ENCODE measurements around the gene ZBTB44. TPM values are rescaled to one million over a fixed set of nuclear protein-coding genes. Genes with fewer than 3 reads are reported as not detected.
"Not testable (repeated sequence)": the region's sequence is repeated elsewhere in the genome, so short reads cannot be mapped to it uniquely, and the experiment has no call there.

The ZBTB44 gene
- total RNA-seq, 1 experiment from 2014 or later, result 62.8 TPM

DNA sequence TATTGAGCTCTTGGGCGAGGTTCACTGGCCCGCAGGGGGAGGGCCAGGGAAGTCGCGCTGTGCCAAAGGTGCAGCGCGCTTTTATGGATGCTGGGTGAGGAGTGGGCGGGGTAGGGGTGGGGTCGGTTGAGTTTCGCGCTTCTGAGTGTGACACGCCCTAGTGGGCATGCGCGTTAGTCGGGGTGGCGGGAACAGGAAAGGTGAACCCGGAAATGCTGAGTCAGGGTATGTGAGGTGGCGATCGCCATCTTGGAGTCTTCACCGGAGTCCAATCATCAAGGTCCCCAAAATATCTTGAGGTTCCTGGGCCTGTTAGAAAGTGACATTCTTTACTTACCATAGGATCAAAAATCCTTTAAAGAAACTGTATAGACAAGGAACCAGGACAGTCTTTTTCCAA is 16.7 kb upstream of the ZBTB44 start:
- H3K4me1 ChIP-seq (ENCODE audit: low read length); H3K79me2 ChIP-seq (ENCODE audit: low read length); H3K27me3 ChIP-seq (ENCODE audit: low read length); H3K4me2 ChIP-seq (ENCODE audit: low read depth, low read length, poor library complexity, severe bottlenecking); H3K9me2 ChIP-seq (replicated peaks; ENCODE audit: insufficient read depth, low read length); H3K9me3 ChIP-seq (ENCODE audit: low read length); H3K27ac ChIP-seq (ENCODE audit: low read length); H2AFZ ChIP-seq (ENCODE audit: low read length); DNase-seq; H3K4me3 ChIP-seq (ENCODE audit: low read length); H3K9ac ChIP-seq (ENCODE audit: low read length); H4K20me1 ChIP-seq (ENCODE audit: insufficient read depth, low read depth, low read length); H3K36me3 ChIP-seq (ENCODE audit: insufficient read depth, low read length): not testable (repeated sequence)

DNA sequence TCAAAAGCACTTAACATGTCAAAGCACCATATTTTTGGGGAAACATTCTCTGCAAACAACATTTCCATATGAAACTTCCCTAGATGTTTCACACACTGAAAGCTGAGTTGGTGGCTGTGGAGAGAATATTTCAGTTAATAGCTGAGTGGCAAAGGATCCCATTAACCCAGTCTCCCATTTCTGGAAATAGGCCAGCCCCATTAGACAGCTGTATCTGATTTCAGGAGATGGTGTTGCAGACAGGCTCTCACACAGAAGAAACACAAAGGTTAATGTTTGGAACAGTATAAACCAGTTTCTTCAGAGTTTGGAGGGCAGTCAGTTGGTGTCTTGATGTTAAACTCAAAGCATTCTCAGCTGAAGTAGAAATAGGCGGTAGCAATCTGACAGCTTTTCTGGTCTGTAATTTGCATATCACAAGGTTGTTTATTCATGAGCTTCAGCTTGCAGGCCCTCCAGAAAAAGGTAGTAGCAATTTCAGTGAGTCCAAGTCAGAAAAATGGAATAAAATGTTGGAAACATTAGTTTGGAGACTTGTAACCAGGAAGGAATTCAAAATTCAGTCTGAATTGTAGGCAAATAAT is 15.5 kb upstream of the ZBTB44 start:
- no peak overlapping the region for H3K4me2 ChIP-seq (ENCODE audit: low read depth, low read length, poor library complexity, severe bottlenecking)
- H3K9ac ChIP-seq (ENCODE audit: low read length), result no peak overlapping the region
- H4K20me1 ChIP-seq (ENCODE audit: insufficient read depth, low read depth, low read length), result no peaks in the 10 kb centered on the region
- no peak overlapping the region for H2AFZ ChIP-seq (ENCODE audit: low read length)
- DNase-seq, result no peak
- no peak overlapping the region for H3K27ac ChIP-seq (ENCODE audit: low read length)
- H3K4me1 ChIP-seq (ENCODE audit: low read length), result no peaks in the 10 kb centered on the region
- no peaks in the 10 kb centered on the region for H3K36me3 ChIP-seq (ENCODE audit: insufficient read depth, low read length)
- no peaks in the 10 kb centered on the region for H3K9me3 ChIP-seq (ENCODE audit: low read length)
- H3K4me3 ChIP-seq (ENCODE audit: low read length), result no peak overlapping the region
- no peaks in the 10 kb centered on the region for H3K79me2 ChIP-seq (ENCODE audit: low read length)
- no peaks in the 10 kb centered on the region for H3K27me3 ChIP-seq (ENCODE audit: low read length)
- no peaks in the 10 kb centered on the region for H3K9me2 ChIP-seq (replicated peaks; ENCODE audit: insufficient read depth, low read length)

- no peak overlapping the region for H3K4me3 ChIP-seq (ENCODE audit: low read length)
- H3K9ac ChIP-seq (ENCODE audit: low read length), result no peak overlapping the region
- no peaks in the 10 kb centered on the region for H3K4me1 ChIP-seq (ENCODE audit: low read length)
- H3K27ac ChIP-seq (ENCODE audit: low read length), result no peak overlapping the region
- no peak overlapping the region for H2AFZ ChIP-seq (ENCODE audit: low read length)
- no peaks in the 10 kb centered on the region for H3K27me3 ChIP-seq (ENCODE audit: low read length)
- DNase-seq, result no peak
- no peaks in the 10 kb centered on the region for H3K79me2 ChIP-seq (ENCODE audit: low read length)
- H3K9me2 ChIP-seq (replicated peaks; ENCODE audit: insufficient read depth, low read length), result no peaks in the 10 kb centered on the region
- no peaks in the 10 kb centered on the region for H4K20me1 ChIP-seq (ENCODE audit: insufficient read depth, low read depth, low read length)
- no peaks in the 10 kb centered on the region for H3K9me3 ChIP-seq (ENCODE audit: low read length)
- no peaks in the 10 kb centered on the region for H3K36me3 ChIP-seq (ENCODE audit: insufficient read depth, low read length)
- no peak overlapping the region for H3K4me2 ChIP-seq (ENCODE audit: low read depth, low read length, poor library complexity, severe bottlenecking)
These were observed 13.7 kb upstream of the ZBTB44 start for GRCh38 chr11:130328420-130328819.

DNA sequence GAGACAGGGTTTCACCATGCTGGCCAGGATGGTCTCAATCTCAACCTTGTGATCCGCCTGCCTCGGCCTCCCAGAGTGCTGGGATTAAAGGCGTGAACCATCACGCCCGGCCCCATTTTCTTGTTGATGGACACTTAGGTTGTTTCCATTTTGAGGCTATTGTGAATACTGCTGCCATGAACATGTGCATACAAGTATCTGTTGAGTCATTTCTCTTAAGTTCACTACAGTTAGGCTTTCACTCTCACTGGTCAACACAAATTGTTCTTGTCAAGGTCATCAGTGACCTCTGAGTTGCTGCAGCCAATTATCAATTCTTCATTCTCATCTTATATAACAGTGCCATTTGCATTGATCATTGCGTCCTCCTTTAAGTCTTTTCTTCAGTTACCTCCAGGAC is 13.0 kb upstream of the ZBTB44 start:
- H3K27ac ChIP-seq (ENCODE audit: low read length), result no peak overlapping the region
- no peaks in the 10 kb centered on the region for H3K79me2 ChIP-seq (ENCODE audit: low read length)
- no peaks in the 10 kb centered on the region for H3K27me3 ChIP-seq (ENCODE audit: low read length)
- H3K36me3 ChIP-seq (ENCODE audit: insufficient read depth, low read length), result no peaks in the 10 kb centered on the region
- H3K9ac ChIP-seq (ENCODE audit: low read length), result no peak overlapping the region
- H3K4me2 ChIP-seq (ENCODE audit: low read depth, low read length, poor library complexity, severe bottlenecking), result no peak overlapping the region
- H3K9me3 ChIP-seq (ENCODE audit: low read length), result no peaks in the 10 kb centered on the region
- no peak overlapping the region for H2AFZ ChIP-seq (ENCODE audit: low read length)
- no peaks in the 10 kb centered on the region; the same call in 1 of the 2 replicates for H3K4me1 ChIP-seq (ENCODE audit: low read length)
- H3K4me3 ChIP-seq (ENCODE audit: low read length), result no peak overlapping the region
- DNase-seq, result no peak
- H3K9me2 ChIP-seq (replicated peaks; ENCODE audit: insufficient read depth, low read length), result no peaks in the 10 kb centered on the region
- no peaks in the 10 kb centered on the region for H4K20me1 ChIP-seq (ENCODE audit: insufficient read depth, low read depth, low read length)

GRCh38 chr11:130325691-130326090 is 11.0 kb upstream of the ZBTB44 start:
- no peaks in the 10 kb centered on the region for H3K9me3 ChIP-seq (ENCODE audit: low read length)
- H3K4me3 ChIP-seq (ENCODE audit: low read length), result no peak overlapping the region
- H4K20me1 ChIP-seq (ENCODE audit: insufficient read depth, low read depth, low read length), result no peaks in the 10 kb centered on the region
- H3K9ac ChIP-seq (ENCODE audit: low read length), result no peak overlapping the region
- H3K79me2 ChIP-seq (ENCODE audit: low read length), result no peaks in the 10 kb centered on the region
- DNase-seq, result no peak
- H3K36me3 ChIP-seq (ENCODE audit: insufficient read depth, low read length), result no peaks in the 10 kb centered on the region
- H3K27ac ChIP-seq (ENCODE audit: low read length), result no peak overlapping the region
- H3K27me3 ChIP-seq (ENCODE audit: low read length), result no peaks in the 10 kb centered on the region
- H3K9me2 ChIP-seq (replicated peaks; ENCODE audit: insufficient read depth, low read length), result no peaks in the 10 kb centered on the region
- H2AFZ ChIP-seq (ENCODE audit: low read length), result no peak overlapping the region
- no peak overlapping the region for H3K4me2 ChIP-seq (ENCODE audit: low read depth, low read length, poor library complexity, severe bottlenecking)
- H3K4me1 ChIP-seq (ENCODE audit: low read length), result no peaks in the 10 kb centered on the region; the same call in 1 of the 2 replicates

DNA sequence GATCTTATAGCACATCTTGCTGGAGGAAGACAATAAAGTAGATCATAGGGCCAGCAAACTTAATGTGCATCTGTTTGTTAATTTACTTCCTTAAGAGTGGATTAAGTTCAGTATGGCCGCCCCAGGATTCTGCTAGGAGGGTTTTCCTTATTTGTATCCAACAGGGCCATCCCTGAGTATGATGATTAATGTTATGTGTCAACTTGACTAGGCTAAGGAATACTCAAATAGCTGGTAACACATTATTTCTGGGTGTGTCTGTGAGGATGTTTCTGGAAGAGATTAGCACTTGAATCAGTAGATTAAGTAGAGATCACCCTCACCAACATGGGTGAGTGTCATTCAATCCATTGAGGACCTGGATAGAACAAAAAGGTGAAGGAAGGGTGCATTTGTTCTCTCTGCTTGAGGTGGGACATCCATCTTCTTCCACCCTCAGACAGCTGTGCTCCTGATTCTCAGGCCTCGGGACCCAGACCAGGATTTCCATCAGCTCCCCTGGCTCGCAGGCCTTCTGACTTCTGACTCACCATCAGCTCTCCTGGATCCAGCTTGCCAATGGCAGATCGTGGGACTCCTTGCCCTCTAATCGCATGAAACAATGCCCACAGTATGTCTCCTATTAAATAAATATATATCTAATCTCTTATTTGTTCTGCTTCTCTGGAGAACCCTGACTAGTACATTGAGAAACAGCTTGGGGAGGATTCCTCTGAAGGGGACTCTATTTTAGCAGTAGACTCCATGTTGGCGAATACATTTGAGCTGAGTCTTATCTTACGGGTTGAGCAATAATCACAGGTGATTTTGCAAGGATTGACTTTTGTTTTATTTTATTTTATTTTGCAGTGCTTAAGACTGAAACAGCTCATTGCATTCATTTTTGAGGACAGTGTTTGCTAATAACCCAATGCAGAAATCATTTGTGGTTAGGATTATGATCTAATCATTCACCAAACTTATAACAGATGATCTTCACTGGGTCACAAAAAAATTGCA is 9.0 kb upstream of the ZBTB44 start:
- no peak overlapping the region for H3K4me2 ChIP-seq (ENCODE audit: low read depth, low read length, poor library complexity, severe bottlenecking)
- no peaks in the 10 kb centered on the region for H4K20me1 ChIP-seq (ENCODE audit: insufficient read depth, low read depth, low read length)
- no peaks in the 10 kb centered on the region for H3K79me2 ChIP-seq (ENCODE audit: low read length)
- H3K27me3 ChIP-seq (ENCODE audit: low read length), result no peaks in the 10 kb centered on the region
- no peaks in the 10 kb centered on the region for H3K36me3 ChIP-seq (ENCODE audit: insufficient read depth, low read length)
- H3K9me3 ChIP-seq (ENCODE audit: low read length), result no peaks in the 10 kb centered on the region
- no peak overlapping the region for H3K27ac ChIP-seq (ENCODE audit: low read length)
- DNase-seq, result no peak
- no peak overlapping the region for H3K4me3 ChIP-seq (ENCODE audit: low read length)
- no peak overlapping the region for H3K9ac ChIP-seq (ENCODE audit: low read length)
- H3K9me2 ChIP-seq (replicated peaks; ENCODE audit: insufficient read depth, low read length), result no peaks in the 10 kb centered on the region
- no peaks in the 10 kb centered on the region; the same call in 1 of the 2 replicates for H3K4me1 ChIP-seq (ENCODE audit: low read length)
- H2AFZ ChIP-seq (ENCODE audit: low read length), result no peak overlapping the region

GRCh38 chr11:130322126-130322525 is 7.4 kb upstream of the ZBTB44 start:
- Histone ChIP-seq H3K9me3 (ENCODE audit: low read length) (no peaks in the 10 kb centered on the region), H3K27ac (ENCODE audit: low read length) (no peak overlapping the region), H2AFZ (ENCODE audit: low read length) (no peak overlapping the region), H4K20me1 (ENCODE audit: insufficient read depth, low read depth, low read length) (no peaks in the 10 kb centered on the region), H3K4me3 (ENCODE audit: low read length) (no peak overlapping the region), H3K9ac (ENCODE audit: low read length) (no peak overlapping the region), H3K36me3 (ENCODE audit: insufficient read depth, low read length) (no peaks in the 10 kb centered on the region), H3K4me1 (ENCODE audit: low read length) (no peaks in the 10 kb centered on the region; the same call in 1 of the 2 replicates), H3K79me2 (ENCODE audit: low read length) (no peaks in the 10 kb centered on the region), H3K4me2 (ENCODE audit: low read depth, low read length, poor library complexity, severe bottlenecking) (no peak overlapping the region), H3K9me2 (replicated peaks; ENCODE audit: insufficient read depth, low read length) (no peaks in the 10 kb centered on the region), H3K27me3 (ENCODE audit: low read length) (no peaks in the 10 kb centered on the region)
- DNase-seq, result no peak

DNA sequence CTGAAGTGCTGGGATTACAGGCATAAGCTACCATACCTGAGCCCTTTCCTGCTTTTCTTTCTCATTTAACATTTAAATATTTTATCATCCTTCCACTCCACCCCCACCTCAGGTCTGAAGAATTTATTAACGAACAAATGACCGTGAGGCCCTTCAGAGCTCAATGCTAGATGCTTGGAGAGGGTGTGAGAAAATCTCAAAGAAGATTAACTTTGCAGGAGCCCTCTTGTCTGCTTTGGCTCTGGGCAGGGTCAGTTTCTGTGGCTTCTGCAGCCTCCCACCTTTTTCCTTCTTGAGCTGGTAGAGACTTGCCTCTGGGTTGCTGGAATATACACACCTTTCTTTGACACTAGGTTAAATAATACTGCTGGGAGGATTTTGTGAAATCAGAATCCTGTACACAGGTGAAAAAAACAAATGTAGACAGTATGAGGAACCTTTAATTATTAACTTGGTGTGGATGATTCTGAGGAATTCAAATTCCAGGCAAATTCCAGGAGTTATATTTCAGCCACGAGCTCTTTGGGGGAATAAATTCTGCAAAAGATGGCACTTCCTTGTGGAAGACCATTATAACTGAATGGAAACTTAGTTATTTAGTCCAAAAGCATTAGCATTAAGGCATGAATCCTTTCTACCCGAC is 3.4 kb upstream of the ZBTB44 start:
- H3K27me3 ChIP-seq (ENCODE audit: low read length), result no peaks in the 10 kb centered on the region
- H2AFZ ChIP-seq (ENCODE audit: low read length), result no peak overlapping the region
- no peak overlapping the region for H3K4me3 ChIP-seq (ENCODE audit: low read length)
- H3K4me1 ChIP-seq (ENCODE audit: low read length), result peaks cover 5% of the 10 kb centered on the region
- no peak overlapping the region for H3K9ac ChIP-seq (ENCODE audit: low read length)
- H3K27ac ChIP-seq (ENCODE audit: low read length), result no peak overlapping the region
- H3K9me2 ChIP-seq (replicated peaks; ENCODE audit: insufficient read depth, low read length), result no peaks in the 10 kb centered on the region
- no peaks in the 10 kb centered on the region for H4K20me1 ChIP-seq (ENCODE audit: insufficient read depth, low read depth, low read length)
- H3K4me2 ChIP-seq (ENCODE audit: low read depth, low read length, poor library complexity, severe bottlenecking), result no peak overlapping the region
- peaks cover 9% of the 10 kb centered on the region for H3K79me2 ChIP-seq (ENCODE audit: low read length)
- no peaks in the 10 kb centered on the region for H3K9me3 ChIP-seq (ENCODE audit: low read length)
- no peak for DNase-seq
- no peaks in the 10 kb centered on the region for H3K36me3 ChIP-seq (ENCODE audit: insufficient read depth, low read length)

All from Karpas-422 (cell line).